AG08396 (cell line): ENCODE results near the gene GPR87.

ENCODE experiments used
- DNase-seq: peaks from one replicate; pipeline ENCODE4 v3.0.0; 2012; ENCODE audit warnings: low spot score, mixed read lengths

The GPR87 gene

DNA sequence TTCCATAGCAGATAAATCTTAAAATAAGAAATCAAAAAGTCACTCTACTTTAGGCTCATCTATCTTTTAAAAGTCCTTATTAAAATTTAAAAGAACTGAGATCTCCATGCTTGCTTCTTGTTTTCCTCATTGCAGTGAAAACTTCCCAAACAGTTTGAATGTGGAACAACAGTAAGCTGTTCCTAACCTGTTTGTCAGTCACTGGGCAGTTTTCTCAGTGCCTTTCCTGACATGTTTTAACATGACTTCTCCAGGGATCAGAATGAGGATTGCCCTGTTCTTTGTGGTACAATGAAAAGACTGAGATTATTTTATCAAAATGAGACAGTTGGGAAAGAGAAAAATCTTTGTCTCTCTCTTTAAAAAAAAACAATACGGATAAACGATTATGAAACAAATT, 774 bp downstream of the GPR87 start:
- DNase-seq: no peak

DNA sequence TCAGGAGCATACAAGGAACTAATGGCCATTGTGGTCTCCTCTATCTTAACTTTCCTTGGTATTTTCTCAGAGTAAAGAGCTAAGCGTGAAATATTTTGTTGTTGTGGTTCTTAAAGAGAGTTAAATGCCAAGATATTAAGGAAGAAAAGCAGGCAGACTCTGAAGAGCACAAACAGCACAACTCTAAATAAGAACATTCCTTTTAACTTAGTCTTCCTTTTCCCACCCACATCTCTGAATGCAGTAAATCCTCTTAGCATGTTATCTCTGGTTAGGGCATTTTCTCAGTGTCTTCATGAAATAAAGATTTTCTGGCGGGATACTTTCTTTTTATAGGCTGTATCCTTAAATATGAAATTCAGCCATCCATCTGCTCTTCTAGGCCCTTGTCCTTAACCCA, 1.5 kb downstream of the GPR87 start:
- no peak for DNase-seq

DNA sequence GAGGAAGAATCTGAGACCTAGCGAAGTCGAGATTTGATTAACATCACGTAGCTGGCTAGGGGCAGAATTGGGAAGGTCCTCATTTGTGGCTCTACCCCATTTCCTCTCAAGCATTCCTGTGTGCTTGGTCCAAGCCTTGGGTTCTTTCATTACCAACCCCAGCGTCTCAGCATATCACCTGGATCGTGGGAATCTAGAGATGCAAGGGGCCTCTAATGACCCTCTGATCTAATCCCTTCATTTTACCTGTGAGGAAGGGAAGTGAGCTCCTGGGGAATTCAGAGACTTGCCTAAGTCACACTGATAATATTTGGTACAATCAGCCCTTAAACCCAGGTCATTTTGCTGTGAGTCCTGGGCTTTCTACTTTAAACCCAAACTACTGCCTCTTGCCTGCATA, 2.0 kb downstream of the GPR87 start:
- no peak for DNase-seq

DNA sequence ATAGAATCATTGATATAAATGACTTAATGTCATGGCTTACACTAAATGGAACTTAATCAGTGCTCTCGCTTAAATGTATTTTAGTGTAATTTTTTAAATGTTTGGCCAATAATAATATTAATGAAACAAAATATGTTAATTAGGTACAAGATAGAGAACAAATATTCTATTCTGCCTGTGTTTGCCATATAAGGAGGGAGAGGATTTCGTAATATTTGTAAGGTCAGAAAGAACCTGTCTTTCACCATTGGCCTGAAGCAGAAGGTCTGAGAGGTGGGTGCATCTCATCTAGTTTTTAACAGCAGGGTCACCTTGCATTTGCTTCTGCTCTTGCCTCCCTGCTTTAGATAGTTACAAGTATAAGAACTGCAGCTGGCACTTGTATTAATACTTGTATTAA, 2.5 kb downstream of the GPR87 start:
- DNase-seq: no peak

DNA sequence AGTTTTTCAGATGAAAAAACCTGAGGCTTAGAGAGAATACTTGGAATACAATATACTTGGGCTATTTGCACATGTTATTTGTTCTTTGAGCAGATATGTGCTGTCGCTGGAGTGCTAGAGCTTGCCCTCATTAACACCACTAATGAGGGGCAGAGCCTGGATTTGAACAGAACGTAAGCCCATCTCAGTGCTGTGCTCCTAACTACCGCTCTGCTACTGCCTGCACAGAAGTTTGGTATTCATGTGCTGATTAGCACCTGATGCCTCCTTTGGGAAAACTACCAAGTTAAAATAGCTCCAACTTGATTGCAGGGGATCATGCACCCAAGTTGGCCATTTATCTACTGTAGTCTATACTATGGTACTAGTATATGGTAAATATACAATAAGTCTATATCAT, 3.6 kb downstream of the GPR87 start:
- DNase-seq: no peak

DNA sequence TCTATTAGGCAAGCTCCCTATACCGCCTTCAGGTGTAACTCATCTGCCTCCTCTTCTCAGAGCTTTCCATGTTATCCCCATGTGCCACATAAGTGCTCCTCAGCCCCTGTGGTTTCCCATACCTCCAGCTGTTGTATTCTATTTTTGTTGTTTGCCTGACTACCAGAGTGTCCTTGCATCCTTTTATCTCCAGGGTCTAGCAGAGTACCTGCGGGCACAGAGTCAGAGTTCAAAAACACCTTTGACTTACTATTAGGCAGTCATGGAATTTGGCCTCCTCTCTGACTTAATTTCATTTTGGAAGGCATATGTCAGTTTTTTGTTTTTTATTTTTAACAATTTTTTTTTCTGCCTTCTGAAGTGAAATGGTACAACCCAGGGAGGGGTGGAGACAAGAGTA, 7.1 kb downstream of the GPR87 start:
- no peak for DNase-seq

DNA sequence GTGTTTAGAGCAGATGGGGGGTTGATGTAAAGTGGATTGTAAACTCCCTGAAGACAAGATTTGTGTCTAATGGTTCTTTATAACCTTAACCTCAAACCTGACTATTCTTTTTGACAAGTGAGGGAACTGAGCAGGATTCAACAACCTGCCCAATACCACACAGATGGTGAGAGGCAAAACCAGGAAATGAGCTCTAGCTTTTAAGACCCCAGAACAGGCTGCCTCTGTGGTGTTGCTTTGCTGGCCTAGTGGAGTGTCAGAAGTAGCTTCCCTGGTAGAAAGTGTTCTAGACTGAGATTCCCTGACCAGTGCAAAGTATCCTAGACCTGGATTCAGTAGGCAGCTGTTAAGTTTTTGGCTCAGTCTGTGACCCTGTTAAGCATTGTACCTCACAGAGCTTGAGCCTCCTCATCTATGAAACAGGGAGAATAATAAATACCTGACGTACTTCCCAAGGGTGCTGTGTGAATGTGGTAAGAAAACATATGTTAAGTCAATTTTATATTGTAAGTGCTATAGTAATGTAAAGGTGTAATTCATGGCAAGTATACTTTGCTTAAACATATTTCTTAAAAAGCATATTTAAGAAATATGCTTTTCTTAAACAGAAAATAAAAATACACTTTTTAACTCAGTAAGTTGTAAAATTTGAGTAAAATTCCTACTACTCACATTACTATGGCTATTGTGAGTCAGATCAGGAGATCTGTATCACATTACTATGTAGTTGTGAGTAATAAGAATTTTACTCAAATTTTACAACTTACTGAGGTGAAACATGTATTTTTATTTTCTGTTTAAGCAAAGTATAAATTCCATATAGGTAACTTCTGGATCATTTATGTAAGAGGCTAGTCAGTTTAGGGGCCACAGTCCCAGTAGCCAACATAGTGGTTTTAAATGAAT, 8.8 kb downstream of the GPR87 start:
- DNase-seq: no peak

DNA sequence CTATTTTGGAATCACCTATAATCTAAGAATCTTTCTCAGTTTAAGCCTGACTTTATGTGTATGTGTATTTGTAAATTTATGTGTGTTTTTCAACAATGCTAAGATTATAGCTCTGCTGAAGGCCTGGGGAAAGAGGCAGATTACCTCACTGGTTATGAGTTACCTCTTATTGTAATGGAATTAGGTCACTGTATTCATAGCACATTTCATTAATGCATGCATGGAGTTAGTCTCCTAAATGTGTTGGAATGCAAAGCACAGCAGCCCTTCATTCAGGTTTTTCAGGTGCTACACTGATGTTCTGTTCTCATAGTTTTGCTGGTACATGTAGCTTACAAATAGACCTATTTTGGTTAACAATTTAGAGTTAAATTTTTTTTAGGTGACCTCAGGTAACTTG, 9.5 kb downstream of the GPR87 start:
- no peak for DNase-seq

DNA sequence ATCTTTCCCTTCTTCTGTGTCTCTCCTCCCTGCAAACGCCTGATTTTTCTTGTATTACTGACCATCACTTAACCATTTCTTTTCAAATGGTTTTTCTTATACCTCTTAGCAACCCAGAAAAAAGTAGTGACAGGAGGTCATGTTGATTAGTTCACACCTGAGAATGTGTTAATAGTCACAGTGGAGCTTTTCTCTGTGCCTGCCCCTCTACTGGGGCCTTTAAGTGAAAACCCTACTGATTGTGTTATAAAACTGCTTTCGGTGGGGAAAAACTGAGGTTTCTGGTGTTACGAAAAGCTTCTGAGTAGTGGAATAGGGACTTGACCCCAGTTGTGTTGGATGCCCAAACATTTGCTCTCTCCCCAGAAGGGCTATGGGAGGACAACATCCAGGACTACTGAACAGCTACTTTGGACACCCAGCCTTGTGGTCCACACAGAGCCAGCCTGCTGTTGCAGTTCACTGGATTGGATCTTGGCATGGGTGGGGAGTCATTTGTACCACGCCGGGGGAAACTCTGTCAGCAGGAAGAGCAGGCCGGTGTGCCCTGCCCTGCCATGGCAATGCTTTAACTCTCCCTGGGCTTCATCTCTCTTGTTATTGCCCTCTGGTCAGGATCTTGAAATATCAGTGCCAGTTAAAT, 10.3 kb downstream of the GPR87 start:
- no peak for DNase-seq

DNA sequence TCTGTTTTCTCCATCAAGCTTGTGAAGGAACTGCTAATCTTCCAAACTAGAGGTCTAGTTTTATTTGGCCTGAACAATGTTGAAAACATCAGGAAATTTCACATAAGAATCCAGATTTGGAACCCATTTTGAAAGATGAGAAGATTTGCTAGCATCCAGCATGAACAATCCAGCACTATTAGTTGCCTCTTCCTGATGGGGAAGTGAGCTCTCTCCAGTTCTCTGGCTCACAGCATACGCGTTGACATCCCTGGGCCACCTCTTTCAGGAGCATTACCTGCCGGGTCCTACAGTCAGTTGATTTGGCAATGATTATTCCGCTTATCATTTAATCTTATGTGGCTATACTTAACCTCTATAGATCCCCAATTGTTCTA, 10.9 kb downstream of the GPR87 start:
- DNase-seq: no peak

DNA sequence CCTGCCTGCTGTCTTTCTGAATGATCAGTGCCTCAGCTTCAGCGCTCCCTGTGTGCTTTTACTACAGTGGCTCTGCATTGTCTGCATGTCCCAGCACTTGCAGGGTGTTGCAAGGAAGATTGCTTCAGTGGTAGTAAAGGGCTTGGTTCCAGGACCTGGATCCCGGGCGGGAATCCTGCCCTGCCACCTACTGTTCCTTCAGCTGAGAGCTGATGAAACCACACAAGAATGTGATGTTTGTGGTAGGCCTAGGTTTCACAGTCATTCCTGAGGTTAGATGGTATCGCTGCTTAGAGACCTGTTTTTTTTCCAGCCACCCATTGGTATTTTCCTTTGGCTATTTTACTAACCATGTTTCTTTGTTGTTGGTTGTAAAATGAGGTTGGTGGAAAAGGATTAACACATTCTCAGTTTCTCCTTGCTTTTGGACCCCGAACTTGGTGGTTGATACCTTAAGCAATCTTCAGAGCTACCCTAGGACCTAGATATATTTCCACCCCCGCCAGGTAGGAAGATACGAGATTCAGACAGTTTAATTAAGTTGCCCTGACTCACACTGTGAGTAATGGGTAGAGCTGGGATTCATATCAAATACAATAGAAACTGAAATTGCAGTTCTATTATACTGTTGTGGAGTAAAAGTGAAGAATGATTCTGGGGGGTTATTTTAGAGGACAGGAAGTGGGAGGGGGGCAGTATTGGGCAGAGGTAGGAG, 11.4 kb downstream of the GPR87 start:
- DNase-seq: peak; percentile 84

DNA sequence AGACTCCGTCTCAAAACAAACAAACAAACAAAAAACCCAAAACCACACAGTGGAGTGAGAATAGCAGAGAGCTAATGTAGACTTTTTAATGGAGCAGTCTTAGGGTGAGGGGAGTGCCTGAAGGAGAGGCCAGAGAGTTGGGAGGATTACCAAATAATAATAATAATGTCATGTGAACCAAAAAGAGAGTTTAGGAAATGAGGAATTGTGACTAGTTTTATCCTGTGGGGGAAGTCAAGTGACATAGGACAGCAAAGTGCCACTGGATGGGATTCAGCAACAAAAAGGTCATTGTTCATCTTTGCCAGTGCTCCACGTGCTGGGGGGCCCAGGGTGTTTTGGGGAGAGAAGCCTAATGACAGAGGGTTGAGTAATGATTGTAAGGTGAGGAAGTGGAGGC, 12.9 kb downstream of the GPR87 start:
- no peak for DNase-seq

DNA sequence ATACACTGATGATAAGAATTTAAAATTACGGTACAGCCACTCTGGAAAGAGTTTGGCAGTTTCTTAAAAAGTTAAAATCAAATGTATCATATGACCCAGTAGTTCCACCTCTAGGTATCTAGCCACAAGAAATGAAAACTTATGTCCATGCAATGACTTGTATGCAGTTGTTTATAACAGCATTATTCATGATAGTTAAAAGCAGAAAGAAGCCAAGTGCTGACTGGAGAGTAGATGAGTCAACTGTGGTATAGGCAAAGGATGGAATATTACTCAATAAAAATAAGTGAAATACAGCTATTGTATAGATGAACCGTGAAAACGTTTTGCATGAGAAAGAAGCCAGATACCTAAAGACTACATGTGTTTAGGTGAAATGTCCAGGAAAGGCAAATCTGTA, 14.8 kb downstream of the GPR87 start:
- peak; percentile 22 for DNase-seq

DNA sequence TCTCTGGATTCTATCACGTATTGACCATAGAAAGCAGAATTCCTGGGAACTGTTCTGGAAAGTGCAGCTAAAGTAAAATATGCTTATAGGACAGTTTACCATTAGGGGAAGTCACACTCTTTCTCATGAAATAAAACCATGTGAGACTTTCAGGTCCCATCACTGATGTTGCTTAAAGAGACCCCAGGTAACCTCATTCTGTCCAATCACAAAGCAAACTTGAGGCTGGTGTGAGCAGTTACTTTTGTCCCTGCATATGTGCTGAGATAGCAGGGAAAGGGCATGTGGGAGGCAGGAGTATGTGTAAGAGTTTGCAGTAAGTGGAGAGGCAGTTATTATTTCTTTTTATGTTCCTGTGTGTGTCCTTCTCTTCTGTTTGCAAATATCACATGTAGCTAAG, 16.1 kb downstream of the GPR87 start:
- DNase-seq: no peak

DNA sequence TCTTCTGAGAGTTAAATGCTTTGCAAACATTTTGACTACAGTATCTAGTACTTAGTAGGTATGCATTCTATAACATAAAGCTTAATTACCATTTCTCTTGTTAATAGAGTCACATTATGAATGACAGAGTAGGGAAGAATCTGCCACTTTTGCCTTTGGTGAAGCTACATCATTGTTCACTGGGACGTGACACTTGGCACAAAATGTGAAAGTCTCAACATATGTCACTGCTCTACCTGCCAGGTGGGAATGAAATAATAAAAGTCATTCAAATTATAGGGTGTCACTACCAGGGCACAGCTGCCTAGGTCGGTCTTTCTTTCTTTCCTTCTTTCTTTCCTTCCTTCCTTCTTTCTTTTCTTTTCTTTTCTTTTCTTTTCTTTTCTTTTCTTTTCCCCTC, 17.6 kb downstream of the GPR87 start:
- no peak for DNase-seq

DNA sequence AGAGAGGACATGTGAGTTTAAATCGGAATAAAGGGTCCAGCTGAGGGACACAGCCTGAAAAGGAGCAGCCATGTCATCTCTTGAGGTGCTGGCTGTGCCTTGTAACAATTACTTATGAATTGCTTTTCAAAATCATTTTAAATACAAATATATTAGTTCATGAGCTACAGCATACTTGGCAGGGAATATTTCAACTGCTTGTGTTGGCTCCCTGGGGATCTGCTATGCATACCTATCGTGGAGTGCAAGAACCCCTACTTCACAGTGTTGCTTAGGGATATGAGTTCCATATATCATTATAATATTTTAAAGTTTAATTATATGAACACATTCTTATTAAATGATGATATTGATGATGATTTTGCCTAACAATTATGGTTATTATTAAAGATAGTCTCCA, 19.2 kb downstream of the GPR87 start:
- no peak for DNase-seq

DNA sequence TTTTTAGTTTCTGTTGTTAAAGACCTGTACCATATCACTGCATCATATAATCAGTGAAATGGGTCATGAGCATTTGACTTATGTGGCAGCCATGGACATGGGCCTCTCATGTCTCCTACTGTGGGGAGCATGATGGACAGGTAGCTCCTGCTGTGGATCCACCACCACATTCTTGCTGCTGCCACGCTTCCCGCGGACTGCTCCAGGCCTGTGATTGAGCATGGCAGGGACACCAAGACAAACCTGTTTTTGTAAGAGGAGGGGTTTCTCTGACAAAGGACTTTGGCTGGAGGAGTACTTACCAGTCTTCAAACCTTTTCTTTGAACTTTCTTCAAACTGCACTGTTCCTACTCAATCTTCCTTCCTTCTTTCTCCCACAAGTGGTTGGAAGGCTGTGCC, 20.4 kb downstream of the GPR87 start:
- DNase-seq: no peak

DNA sequence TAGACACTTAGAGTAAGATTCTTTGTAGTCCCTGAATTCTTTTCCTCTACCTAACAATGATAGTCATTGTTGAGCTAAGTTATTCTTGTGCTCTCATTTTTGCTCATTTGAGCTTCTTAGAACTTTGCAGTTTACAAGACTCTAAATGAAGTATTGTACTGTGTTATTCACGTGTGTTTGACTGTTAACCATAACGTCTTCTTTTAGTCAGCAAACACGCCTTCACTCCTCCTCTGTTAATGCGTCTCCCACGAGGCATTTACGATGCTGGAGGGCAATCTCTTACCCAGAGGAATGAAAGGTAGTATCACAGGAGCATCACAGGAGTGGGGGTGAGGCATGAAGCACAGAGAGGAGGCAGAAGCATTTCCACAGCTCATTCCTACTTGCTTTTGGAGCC, 23.5 kb downstream of the GPR87 start:
- no peak for DNase-seq

DNA sequence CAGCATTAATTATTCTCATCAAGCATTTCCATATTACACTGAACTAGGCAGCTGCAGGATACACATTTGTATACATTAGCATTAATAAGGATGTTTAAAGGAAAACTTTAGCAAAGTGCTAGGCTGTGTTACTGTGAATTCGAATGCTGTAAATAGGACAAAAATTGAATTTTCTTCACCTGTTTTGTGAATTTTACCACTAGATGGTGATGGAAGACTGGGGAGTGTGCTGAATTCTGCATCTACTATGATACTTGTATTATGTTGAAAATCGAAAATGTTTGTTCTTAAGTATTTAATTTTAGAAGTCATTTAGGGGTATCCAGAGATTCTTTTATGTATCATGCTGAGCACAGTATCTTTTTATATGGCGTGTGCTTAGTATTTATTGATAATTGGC, 25.9 kb downstream of the GPR87 start:
- DNase-seq: peak; percentile 9

DNA sequence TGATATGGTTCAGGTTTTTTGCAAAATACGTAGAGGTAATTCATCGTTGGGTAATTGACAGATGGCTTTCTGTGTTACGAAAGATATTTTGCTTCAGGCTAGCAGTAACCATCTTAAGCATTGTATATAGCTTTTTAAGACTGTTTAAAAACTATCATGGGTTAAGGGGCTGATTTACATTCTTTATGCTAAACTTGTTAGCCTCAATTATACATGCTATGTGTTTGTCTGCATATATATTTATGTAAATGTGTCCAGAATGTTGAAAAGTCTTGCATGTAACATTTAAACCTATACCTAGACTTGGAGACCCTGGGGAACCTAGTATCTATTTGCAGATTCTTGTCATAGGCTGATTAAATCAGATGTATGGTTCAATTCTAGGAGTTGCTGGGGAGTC, 27.2 kb downstream of the GPR87 start:
- no peak for DNase-seq

DNA sequence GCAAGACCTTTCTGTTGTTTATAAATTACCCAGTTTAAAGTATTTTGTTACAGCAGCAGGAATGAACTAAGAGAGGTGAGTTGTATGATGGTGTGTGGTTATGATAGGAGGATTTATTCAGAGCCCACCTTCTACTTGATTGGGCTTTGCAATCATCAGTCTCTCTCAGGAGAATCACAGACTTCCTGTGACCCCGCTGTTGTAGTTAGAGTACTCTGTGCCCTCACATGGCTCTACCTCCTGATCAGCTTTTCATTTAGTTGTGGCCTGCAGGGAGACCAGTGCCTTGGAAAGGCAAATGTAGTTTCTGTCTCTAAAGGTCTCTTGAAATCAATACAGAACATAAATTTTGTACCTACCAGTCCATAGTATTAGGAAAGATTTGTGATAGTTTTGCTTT, 30.7 kb downstream of the GPR87 start:
- no peak for DNase-seq

DNA sequence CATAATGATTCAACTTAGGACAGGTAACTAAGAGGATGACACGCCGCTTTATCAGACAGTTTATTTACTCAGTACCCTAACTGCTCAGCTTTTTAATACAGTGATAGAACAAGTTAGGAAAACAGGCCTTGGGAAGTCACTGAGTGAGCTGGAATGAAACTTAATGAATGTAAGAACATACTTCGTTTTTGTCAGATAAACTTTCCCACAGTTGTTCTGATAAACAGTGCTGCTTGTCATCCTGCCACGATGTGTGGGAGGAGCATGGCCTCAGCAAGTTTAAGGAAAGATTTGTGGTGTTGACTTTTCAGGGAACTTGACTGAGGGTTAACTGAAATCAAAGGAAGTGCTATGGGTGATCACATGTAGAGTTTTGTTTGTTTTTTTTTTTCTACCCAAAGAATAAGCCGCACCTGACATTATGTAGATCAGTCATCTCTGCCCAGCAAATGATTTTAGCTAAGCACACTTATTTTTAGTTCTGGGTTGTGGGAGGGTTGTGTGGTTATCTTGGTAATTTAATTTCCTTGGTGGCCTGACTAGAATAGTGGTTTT, 32.6 kb downstream of the GPR87 start:
- peak; percentile 7 for DNase-seq

DNA sequence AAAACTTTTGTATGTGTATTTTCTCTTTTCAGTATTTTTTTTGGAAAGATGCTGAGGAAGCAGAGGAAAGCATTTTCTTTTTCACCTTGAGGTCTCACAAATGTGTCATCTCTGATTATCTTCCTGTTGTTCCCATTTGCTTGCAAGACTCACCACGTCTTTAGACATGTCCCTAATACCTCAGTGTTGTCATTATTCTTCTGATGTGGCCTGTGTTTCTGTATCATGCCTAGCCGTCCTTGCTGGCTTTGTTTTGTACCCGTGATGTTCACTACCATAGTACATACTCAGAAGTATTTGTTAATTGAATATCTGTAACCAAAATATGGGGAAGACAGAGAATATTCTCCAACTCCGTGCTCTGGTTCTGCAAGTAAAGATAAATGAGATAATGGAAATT, 33.2 kb downstream of the GPR87 start:
- DNase-seq: no peak
